Osteocyte (in vitro differentiated cells): ENCODE data around the gene USP36. TPM values are rescaled to one million over a fixed set of nuclear protein-coding genes. Genes with fewer than 3 reads are reported as not detected.

Source experiments
- DNase-seq: peaks from one replicate; pipeline ENCODE4 v3.0.0; 2021; ENCODE audit warnings: mixed read lengths; ENCODE audit not compliant: unreplicated experiment; ENCODE audit errors: extremely low spot score
- H3K27ac Mint-ChIP-seq: one replicate; pipeline ENCODE4 v1.8.0; 2021; ENCODE audit warnings: mild to moderate bottlenecking, mixed read lengths; ENCODE audit not compliant: unreplicated experiment
- H3K27me3 Mint-ChIP-seq: one replicate; pipeline ENCODE4 v1.8.0; 2021; ENCODE audit warnings: mixed read lengths; ENCODE audit not compliant: unreplicated experiment
- H3K36me3 Mint-ChIP-seq: one replicate; pipeline ENCODE4 v1.8.0; 2021; ENCODE audit warnings: mixed read lengths; ENCODE audit not compliant: unreplicated experiment
- H3K4me1 Mint-ChIP-seq: one replicate; pipeline ENCODE4 v1.8.0; 2021; ENCODE audit warnings: mixed read lengths; ENCODE audit not compliant: unreplicated experiment
- H3K4me3 Mint-ChIP-seq: one replicate; pipeline ENCODE4 v1.8.0; 2021; ENCODE audit warnings: mild to moderate bottlenecking, moderate library complexity, mixed read lengths; ENCODE audit not compliant: unreplicated experiment
- H3K9me3 Mint-ChIP-seq: one replicate; pipeline ENCODE4 v1.8.0; 2021; ENCODE audit warnings: mixed read lengths; ENCODE audit not compliant: unreplicated experiment
- total RNA-seq: library from RNA; stranded (reverse); gene quantifications from 2 replicates; pipeline ENCODE4 v1.2.1, GENCODE V29; 2021
- TF ChIP-seq, protein P1 (sequence below): fragments of 200-600 bp; sonication (generic); IDR thresholded peaks from 2 replicates; pipeline ENCODE4 v1.5.0; 2021; ENCODE audit warnings: antibody characterized with exemption, mild to moderate bottlenecking, moderate library complexity

Gene USP36
- total RNA-seq, 1 donor from 2014 or later = 56.2 TPM

DNA sequence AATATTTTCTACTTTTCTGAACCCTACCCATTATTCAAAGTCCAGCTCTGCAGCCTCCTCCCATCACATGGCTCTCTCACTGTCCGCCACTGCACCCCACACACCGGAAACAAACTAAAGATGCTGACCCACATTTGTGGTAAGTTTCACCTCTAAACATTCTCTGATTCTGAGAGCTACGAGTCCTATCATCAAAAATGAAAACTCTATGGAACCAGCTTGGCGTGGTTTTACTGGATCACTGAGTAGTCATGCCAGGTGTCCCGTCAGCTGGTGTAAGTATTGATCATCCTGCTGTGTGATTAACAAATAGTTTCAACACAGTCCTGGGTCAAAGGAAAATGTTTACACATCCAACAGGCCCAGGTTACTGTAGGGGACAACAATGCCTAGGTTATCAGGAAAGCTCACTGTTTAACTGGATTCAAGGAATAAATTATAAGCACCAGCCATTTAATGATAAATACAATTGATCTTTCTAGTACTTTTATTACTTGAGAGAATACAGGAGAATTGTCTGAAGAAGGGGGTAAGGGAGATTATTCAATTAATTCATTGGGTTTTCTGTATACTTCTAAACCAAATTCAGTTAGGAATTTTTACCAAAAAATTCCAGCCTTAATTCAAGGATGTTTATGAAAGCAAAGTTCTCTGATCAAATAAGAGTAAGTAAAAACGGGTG lies 92.4 kb downstream of the USP36 start:
- peaks cover 56% of the 10 kb centered on the region for H3K4me1 Mint-ChIP-seq
- no peaks in the 10 kb centered on the region for H3K27me3 Mint-ChIP-seq

DNA sequence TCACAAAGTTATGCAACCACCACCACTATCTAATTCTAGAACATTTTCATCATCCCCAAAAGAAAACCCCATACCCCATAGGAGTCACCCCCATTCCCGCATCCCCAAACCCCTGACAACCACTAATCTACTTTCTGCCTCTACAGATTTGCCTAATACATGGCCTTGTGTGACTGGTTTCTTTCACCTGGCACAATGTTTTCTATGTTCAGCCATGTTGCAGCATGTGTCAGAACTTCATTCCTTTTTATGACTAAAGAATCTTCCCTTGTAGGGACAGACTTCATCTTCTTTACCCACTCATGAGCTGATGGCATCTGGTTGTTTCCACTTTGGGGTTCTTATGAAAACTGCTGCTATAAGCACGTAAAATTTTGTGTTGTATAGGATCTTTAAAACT lies 93.1 kb downstream of the USP36 start:
- no peaks in the 10 kb centered on the region for H3K9me3 Mint-ChIP-seq
- H3K4me3 Mint-ChIP-seq = no peak overlapping the region
- peaks cover 60% of the 10 kb centered on the region for H3K4me1 Mint-ChIP-seq
- TF ChIP-seq, protein P1, sequence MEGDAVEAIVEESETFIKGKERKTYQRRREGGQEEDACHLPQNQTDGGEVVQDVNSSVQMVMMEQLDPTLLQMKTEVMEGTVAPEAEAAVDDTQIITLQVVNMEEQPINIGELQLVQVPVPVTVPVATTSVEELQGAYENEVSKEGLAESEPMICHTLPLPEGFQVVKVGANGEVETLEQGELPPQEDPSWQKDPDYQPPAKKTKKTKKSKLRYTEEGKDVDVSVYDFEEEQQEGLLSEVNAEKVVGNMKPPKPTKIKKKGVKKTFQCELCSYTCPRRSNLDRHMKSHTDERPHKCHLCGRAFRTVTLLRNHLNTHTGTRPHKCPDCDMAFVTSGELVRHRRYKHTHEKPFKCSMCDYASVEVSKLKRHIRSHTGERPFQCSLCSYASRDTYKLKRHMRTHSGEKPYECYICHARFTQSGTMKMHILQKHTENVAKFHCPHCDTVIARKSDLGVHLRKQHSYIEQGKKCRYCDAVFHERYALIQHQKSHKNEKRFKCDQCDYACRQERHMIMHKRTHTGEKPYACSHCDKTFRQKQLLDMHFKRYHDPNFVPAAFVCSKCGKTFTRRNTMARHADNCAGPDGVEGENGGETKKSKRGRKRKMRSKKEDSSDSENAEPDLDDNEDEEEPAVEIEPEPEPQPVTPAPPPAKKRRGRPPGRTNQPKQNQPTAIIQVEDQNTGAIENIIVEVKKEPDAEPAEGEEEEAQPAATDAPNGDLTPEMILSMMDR = no peak
- peaks cover 4% of the 10 kb centered on the region for H3K36me3 Mint-ChIP-seq
- H3K27me3 Mint-ChIP-seq = no peaks in the 10 kb centered on the region
- peak overlapping the region; percentile 32 for H3K27ac Mint-ChIP-seq
- no peak for DNase-seq

More for the DNA sequence above, 92.4 kb downstream of the USP36 start:
- no peaks in the 10 kb centered on the region for H3K9me3 Mint-ChIP-seq
- H3K36me3 Mint-ChIP-seq = peaks cover 4% of the 10 kb centered on the region
- DNase-seq = no peak
- no peak overlapping the region for H3K4me3 Mint-ChIP-seq
- H3K27ac Mint-ChIP-seq = peak overlapping the region; percentile 59
- TF ChIP-seq, protein P1 = no peak

DNA sequence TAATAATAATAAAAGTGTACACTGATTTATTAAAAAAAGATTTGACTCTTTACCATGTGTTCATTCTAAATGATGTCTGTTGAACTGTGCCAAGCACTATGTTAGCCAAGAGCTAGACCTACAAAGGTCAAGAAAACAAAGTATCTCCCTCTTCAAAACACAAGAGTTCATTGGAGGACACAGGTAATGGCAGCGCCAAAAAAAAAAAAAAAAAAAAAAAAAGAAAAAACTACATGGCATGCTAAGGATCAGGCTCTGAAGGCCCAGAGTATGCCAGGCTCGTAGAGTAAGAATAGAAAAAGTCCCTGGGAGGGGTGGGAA lies 93.7 kb downstream of the USP36 start:
- Mint-ChIP-seq H3K27ac (no peak overlapping the region), H3K4me1 (peaks cover 62% of the 10 kb centered on the region), H3K27me3 (no peaks in the 10 kb centered on the region), H3K36me3 (peaks cover 4% of the 10 kb centered on the region), H3K9me3 (no peaks in the 10 kb centered on the region), H3K4me3 (no peak overlapping the region)
- no peak for DNase-seq
- TF ChIP-seq, protein P1 = no peak

DNA sequence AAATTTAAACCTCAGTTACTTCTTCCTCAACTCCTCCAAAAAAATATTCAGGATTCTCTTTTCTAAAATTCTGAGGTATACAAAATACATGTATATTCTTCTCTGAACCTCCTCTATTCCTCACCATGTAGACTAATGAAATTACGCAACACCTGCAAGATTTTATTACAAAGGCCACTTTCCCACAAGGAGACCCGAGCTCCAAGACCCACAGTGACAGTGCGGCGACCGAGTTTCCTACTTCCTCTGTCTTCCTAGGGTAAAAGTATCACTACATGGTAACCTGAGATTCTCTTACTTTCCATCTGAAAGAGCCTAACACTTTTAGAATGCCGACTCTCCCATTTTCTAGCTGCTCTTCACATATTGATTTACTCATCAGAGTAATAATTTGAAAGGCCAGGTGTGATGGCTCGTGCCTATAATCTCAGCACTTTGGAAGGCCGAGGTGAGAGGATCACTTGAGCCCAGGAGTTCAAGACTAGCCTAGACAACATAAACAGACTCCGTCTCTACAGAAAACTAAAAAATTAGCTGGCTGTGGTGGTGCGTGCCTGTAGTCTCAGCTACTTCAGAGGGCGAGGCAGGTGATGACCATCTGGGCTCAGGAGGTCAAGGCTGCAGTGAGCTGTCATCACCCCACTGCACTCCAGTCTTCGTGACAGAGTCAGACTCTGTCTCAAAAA lies 94.2 kb downstream of the USP36 start:
- no peaks in the 10 kb centered on the region for H3K9me3 Mint-ChIP-seq
- no peaks in the 10 kb centered on the region for H3K27me3 Mint-ChIP-seq
- peak overlapping the region; percentile 46 for H3K27ac Mint-ChIP-seq
- H3K4me1 Mint-ChIP-seq = peaks cover 65% of the 10 kb centered on the region
- no peak for DNase-seq
- TF ChIP-seq, protein P1 = no peak
- H3K4me3 Mint-ChIP-seq = no peak overlapping the region
- H3K36me3 Mint-ChIP-seq = peaks cover 4% of the 10 kb centered on the region

Other genes with a start within 250 kb of the USP36 start
- 113 and 123 TPM in 2 replicates for gene CYTH1, start 58.5 kb downstream of the USP36 start, total RNA-seq
- 7.3 and 9.2 TPM in 2 replicates for gene CEP295NL, start 62.4 kb upstream of the USP36 start, total RNA-seq
- 1,096 and 1,211 TPM in 2 replicates for gene TIMP2, start 84.6 kb upstream of the USP36 start, total RNA-seq
- 439 and 456 TPM in 2 replicates for gene LGALS3BP, start 139.1 kb upstream of the USP36 start, total RNA-seq
- gene CANT1, start 168.9 kb upstream of the USP36 start, total RNA-seq = 61.1 and 62.3 TPM in 2 replicates
- 196 and 203 TPM in 2 replicates for gene C1QTNF1, start 183.4 kb upstream of the USP36 start, total RNA-seq
- 36.3 and 38.4 TPM in 2 replicates for gene ENGASE, start 234.0 kb upstream of the USP36 start, total RNA-seq